Measurements from ENCODE around the gene GAK.

GRCh38 chr4:948936-949300 is 16.8 kb upstream of the GAK start:
- TF ChIP-seq CTCF (IDR thresholded peaks at IDR 0.05) (no peak), POLR2A (IDR thresholded peaks at IDR 0.05) (no peak), POLR2AphosphoS5 (IDR thresholded peaks at IDR 0.05; ENCODE audit: insufficient read depth in 1 of 2, low read depth in 1 of 2) (no peak)

Measured in vagina (tissue), 2 donors.